C4-2B (cell line): Measurements from ENCODE around the gene CHRM4.

Source experiments
- ZFX ChIP-seq: fragments of 450-650 bp; IDR thresholded peaks from 2 replicates; pipeline ENCODE4 v1.6.1; 2017
- TF ChIP-seq, protein P1 (sequence below): fragments of 450-650 bp; conservative IDR thresholded peaks from 2 replicates; pipeline ENCODE4 v1.5.1; 2017; ENCODE audit warnings: mild to moderate bottlenecking

DNA sequence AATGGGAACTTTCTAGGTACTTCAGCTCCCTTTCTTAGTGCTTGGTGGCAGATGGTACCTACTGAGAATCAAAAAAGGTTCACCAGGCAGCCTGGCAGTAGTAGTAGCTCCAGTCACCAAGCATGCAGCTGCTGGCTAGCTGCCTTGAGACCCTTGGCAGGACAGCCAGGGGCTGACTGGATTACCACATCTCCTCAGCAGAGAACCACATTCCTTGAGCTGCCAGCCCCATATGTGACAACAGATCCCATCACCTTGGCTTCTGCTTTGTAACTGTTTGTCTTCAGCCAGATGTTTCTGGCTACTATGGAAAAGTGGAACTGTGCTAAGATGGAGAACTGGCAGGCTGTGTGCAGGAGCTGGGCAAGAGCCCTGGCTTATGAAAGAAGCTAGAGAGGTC is 39.6 kb upstream of the CHRM4 start:
- TF ChIP-seq, protein P1, sequence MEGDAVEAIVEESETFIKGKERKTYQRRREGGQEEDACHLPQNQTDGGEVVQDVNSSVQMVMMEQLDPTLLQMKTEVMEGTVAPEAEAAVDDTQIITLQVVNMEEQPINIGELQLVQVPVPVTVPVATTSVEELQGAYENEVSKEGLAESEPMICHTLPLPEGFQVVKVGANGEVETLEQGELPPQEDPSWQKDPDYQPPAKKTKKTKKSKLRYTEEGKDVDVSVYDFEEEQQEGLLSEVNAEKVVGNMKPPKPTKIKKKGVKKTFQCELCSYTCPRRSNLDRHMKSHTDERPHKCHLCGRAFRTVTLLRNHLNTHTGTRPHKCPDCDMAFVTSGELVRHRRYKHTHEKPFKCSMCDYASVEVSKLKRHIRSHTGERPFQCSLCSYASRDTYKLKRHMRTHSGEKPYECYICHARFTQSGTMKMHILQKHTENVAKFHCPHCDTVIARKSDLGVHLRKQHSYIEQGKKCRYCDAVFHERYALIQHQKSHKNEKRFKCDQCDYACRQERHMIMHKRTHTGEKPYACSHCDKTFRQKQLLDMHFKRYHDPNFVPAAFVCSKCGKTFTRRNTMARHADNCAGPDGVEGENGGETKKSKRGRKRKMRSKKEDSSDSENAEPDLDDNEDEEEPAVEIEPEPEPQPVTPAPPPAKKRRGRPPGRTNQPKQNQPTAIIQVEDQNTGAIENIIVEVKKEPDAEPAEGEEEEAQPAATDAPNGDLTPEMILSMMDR, result no peak
- no peak for TF ChIP-seq ZFX
